HCT116 (cell line): Measurements from ENCODE around the gene PIAS4. TPM values are rescaled to one million over a fixed set of nuclear protein-coding genes. Genes with fewer than 3 reads are reported as not detected.

Source experiments
- ATAC-seq: fragments of 200-7000 bp; cut with Tn5 transposase; 2 replicates; pipeline ENCODE4 v1.9.1; 2020; ENCODE audit warnings: mild to moderate bottlenecking, moderate library complexity
- BruUV-seq: library from RNA; stranded (reverse); fragments of 400-500 nt; replicated peaks from 2 replicates; lab custom pipeline; 2021; lab: Mats Ljungman, UMichigan
- CTCF ChIA-PET: fragments of 300-600 bp; sonication (Branson Sonifier 250); formaldehyde crosslinking; loops from one replicate; lab custom pipeline; 2021; ENCODE audit warnings: antibody characterized with exemption; lab: Charles Lee
- POLR2A ChIA-PET: fragments of 300-600, 350-600 bp; sonication (Branson Sonifier 250); formaldehyde crosslinking; loops from one replicate; lab custom pipeline; 2021; ENCODE audit warnings: antibody characterized with exemption; lab: Charles Lee
- RAD21 ChIA-PET, 2 experiments: fragments of 300-600 bp; sonication (Branson Sonifier 250); formaldehyde crosslinking; loops; one replicate each; lab custom pipeline; 2023; ENCODE audit warnings: low total read pairs in 2 of 2; ENCODE audit not compliant: uncharacterized antibody in 2 of 2, unreplicated experiment in 2 of 2, low non-redundant PET in 1 of 2; lab: Charles Lee
- DNase-seq: peaks from one replicate; pipeline ENCODE4 v3.0.0-alpha.2; 2010; ENCODE audit warnings: low read depth, low spot score
- H2AFZ ChIP-seq: fragments of 200-600 bp; shearing (Covaris generic), sonication (generic); 2 replicates; pipeline ENCODE4 v1.6.1; 2017; ENCODE audit warnings: low read depth, mixed run types, mixed read lengths, antibody characterized with exemption, low read length; ENCODE audit not compliant: poor library complexity, severe bottlenecking
- H3K27ac ChIP-seq: 2 replicates; pipeline ENCODE4 v1.5.1; 2012; ENCODE audit warnings: low read depth, low read length
- H3K27me3 ChIP-seq: fragments of 200-600 bp; sonication (generic); 2 replicates; pipeline ENCODE4 v1.6.1; 2016; ENCODE audit warnings: mixed run types, low read length, mixed read lengths; ENCODE audit not compliant: insufficient read depth
- H3K36me3 ChIP-seq, 2 experiments: fragments of 200-500 bp in 1 of 2; fragments of 200-600 bp in 1 of 2; sonication (Bioruptor generic) in 1 of 2; sonication (generic) in 1 of 2; 2 replicates each; pipeline versions ENCODE4 v1.5.1 to v1.6.1; 2014 to 2016; ENCODE audit warnings: low read length in 2 of 2, inconsistent platforms in 1 of 2, mixed read lengths in 1 of 2, mixed run types in 1 of 2; ENCODE audit not compliant: insufficient read depth in 2 of 2, control insufficient read depth in 1 of 2
- H3K4me1 ChIP-seq, 2 experiments: fragments of 200-600 bp in 1 of 2; sonication (generic) in 1 of 2; 2 replicates each; pipeline versions ENCODE4 v1.5.1 to v1.6.1; 2012 to 2017; ENCODE audit warnings: low read length in 2 of 2, inconsistent platforms in 1 of 2, mild to moderate bottlenecking in 1 of 2, mixed read lengths in 1 of 2, mixed run types in 1 of 2, moderate library complexity in 1 of 2; ENCODE audit not compliant: insufficient read depth in 2 of 2, control insufficient read depth in 1 of 2
- H3K4me2 ChIP-seq: fragments of 200-600 bp; sonication (generic); 2 replicates; pipeline ENCODE4 v1.6.1; 2017; ENCODE audit warnings: mixed run types, low read length, mixed read lengths
- H3K4me3 ChIP-seq, 2 experiments: fragments of 200-600 bp in 1 of 2; sonication (generic) in 1 of 2; replicated peaks in 1 of 2; 2 replicates each; pipeline ENCODE4 v1.5.1; 2011 to 2016; ENCODE audit warnings: low read length in 2 of 2, control low read depth in 1 of 2, low read depth in 1 of 2, mild to moderate bottlenecking in 1 of 2, mixed read lengths in 1 of 2, mixed run types in 1 of 2
- H3K79me2 ChIP-seq: fragments of 200-600 bp; sonication (generic); 2 replicates; pipeline ENCODE4 v1.6.1; 2017; ENCODE audit warnings: mild to moderate bottlenecking, mixed run types, low read length, moderate library complexity, mixed read lengths; ENCODE audit not compliant: insufficient read depth
- H3K9ac ChIP-seq: fragments of 200-600 bp; sonication (generic); 2 replicates; pipeline ENCODE4 v1.6.1; 2016; ENCODE audit warnings: low read length, mixed read lengths
- H3K9me2 ChIP-seq: fragments of 200-600 bp; sonication (generic), shearing (Covaris generic); 2 replicates; pipeline ENCODE4 v1.6.1; 2017; ENCODE audit warnings: mixed run types, mild to moderate bottlenecking, moderate library complexity; ENCODE audit not compliant: insufficient read depth
- H3K9me3 ChIP-seq, 2 experiments: fragments of 200-500 bp in 1 of 2; fragments of 200-600 bp in 1 of 2; sonication (Bioruptor generic) in 1 of 2; sonication (generic) in 1 of 2; 2 replicates each; pipeline ENCODE4 v1.6.1; 2014 to 2017; ENCODE audit warnings: low read length in 2 of 2, mixed read lengths in 2 of 2, inconsistent platforms in 1 of 2, low read depth in 1 of 2, mild to moderate bottlenecking in 1 of 2, mixed run types in 1 of 2, moderate library complexity in 1 of 2; ENCODE audit not compliant: control insufficient read depth in 1 of 2, insufficient read depth in 1 of 2
- H4K20me1 ChIP-seq: fragments of 200-600 bp; sonication (generic), shearing (Covaris generic); 2 replicates; pipeline ENCODE4 v1.6.1; 2017; ENCODE audit warnings: mixed run types, mild to moderate bottlenecking, moderate library complexity; ENCODE audit not compliant: insufficient read depth
- CBX3 ChIP-seq: IDR thresholded peaks from 2 replicates; pipeline ENCODE4 v1.6.1; 2012; ENCODE audit warnings: low read depth
- CEBPB ChIP-seq: IDR thresholded peaks from 2 replicates; pipeline ENCODE4 v1.6.1; 2012; ENCODE audit warnings: low read depth
- ELF1 ChIP-seq: IDR thresholded peaks from 2 replicates; pipeline ENCODE4 v1.6.1; 2012; ENCODE audit warnings: low read depth, borderline replicate concordance
- EZH2 ChIP-seq: fragments of 200-600 bp; sonication (generic); IDR thresholded peaks from 2 replicates; pipeline ENCODE4 v1.6.1; 2017; ENCODE audit warnings: antibody characterized with exemption, mixed run types
- POLR2A ChIP-seq: IDR thresholded peaks from 2 replicates; pipeline ENCODE4 v1.7.0; 2011; ENCODE audit warnings: borderline replicate concordance; ENCODE audit not compliant: insufficient read depth, insufficient read length; ENCODE audit errors: extremely low read depth
- POLR2AphosphoS5 ChIP-seq: IDR thresholded peaks from 2 replicates; pipeline ENCODE4 v1.6.1; 2011; ENCODE audit warnings: mild to moderate bottlenecking, low read depth, low read length, moderate library complexity
- RAD21 ChIP-seq: IDR thresholded peaks from 2 replicates; pipeline ENCODE4 v1.6.1; 2012; ENCODE audit warnings: low read depth, mild to moderate bottlenecking
- TCF7L2 ChIP-seq: IDR thresholded peaks from 2 replicates; pipeline ENCODE4 v1.7.0; 2011; ENCODE audit warnings: borderline replicate concordance, inconsistent platforms; ENCODE audit not compliant: insufficient read depth, insufficient read length; ENCODE audit errors: extremely low read depth
- YY1 ChIP-seq: IDR thresholded peaks from 2 replicates; pipeline ENCODE4 v1.6.1; 2011; ENCODE audit warnings: low read length, low read depth, moderate library complexity, mild to moderate bottlenecking; ENCODE audit not compliant: insufficient replicate concordance; ENCODE audit errors: extremely low read depth
- ZFX ChIP-seq: fragments of 450-650 bp; IDR thresholded peaks from 2 replicates; pipeline ENCODE4 v1.6.1; 2017
- ZNF274 ChIP-seq: fragments of 200-500 bp; sonication (Bioruptor generic); IDR thresholded peaks from 2 replicates; pipeline ENCODE4 v1.6.1; 2014; ENCODE audit warnings: mild to moderate bottlenecking, low read depth, low read length, inconsistent platforms
- intact Hi-C: fragments of 100-400 bp; cut with micrococcal nuclease; formaldehyde crosslinking; loops from 2 replicates; pipeline ENCODE4 v1.10.0; 2022
- total RNA-seq: library from RNA; stranded (reverse); gene quantifications from one replicate; pipeline ENCODE4 v1.2.1, GENCODE V29; 2021; ENCODE audit not compliant: unreplicated experiment
- TF ChIP-seq, protein P1 (sequence below): IDR thresholded peaks from 2 replicates; pipeline ENCODE4 v1.6.1; 2012
- TF ChIP-seq, protein P2 (sequence below): IDR thresholded peaks from 2 replicates; pipeline ENCODE4 v1.6.1; 2012

Gene PIAS4
- total RNA-seq, 1 experiment from 2014 or later: 28.4 TPM

DNA sequence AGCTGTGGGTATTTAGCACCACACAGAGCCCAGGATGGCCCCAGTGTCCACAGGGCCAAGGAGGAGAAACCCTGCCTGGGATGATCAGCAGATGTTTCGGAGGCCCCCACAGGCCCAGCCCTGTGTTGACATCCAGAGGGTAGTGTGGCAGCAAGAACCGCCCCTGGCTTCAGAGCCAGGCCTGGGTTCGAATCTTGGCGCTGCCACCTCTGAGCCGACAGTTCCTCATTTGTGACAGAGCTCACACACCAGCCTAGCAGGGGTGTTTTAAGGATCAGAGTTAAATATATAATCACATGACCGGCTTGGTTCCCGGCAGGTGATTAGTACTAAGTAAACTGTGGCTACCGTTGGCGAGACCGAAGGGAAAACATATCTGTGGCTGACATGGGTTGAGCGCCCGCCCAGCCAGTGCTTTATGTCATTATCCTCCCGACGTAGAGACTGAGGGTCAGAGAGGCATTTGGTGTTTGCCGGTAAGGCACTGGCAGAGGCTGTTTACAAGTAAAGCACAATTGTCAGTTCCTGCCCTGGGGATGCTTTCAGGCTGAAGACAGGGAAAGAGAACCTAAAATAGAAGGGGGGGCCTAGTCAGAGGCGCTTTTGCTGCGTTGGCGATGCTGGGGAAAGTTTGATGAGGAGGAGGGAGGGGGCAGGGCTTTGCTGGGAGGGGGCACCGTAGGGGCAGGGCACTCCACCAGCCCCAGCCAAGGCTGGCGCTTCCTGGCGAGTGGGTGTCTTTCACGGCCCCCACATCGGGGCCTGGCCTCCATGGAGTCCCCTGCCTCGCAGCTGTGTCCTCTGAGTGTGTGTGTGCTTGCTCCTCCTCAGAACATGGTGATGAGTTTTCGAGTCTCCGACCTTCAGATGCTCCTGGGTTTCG, 4.8 kb downstream of the PIAS4 start:
- Histone ChIP-seq H3K4me1 (peaks cover 7 to 10% of the 10 kb centered on the region in 2 experiments; a peak in 3 of 4 replicates), H3K27ac (no peak overlapping the region; the same call in 1 of the 2 replicates), H3K9me3 (no peaks in the 10 kb centered on the region), H4K20me1 (0 out of 2 replicates have a peak, but pooled peaks cover 4% of the 10 kb centered on the region), H2AFZ (no peak overlapping the region), H3K27me3 (no peaks in the 10 kb centered on the region), H3K9me2 (no peaks in the 10 kb centered on the region), H3K4me3 (no peak overlapping the region), H3K36me3 (peaks cover 3 to 5% of the 10 kb centered on the region in 2 experiments; a peak in 3 of 4 replicates), H3K4me2 (no peak overlapping the region), H3K79me2 (peaks cover 79% of the 10 kb centered on the region), H3K9ac (no peak overlapping the region)
- CTCF ChIA-PET: no interaction called here
- TF ChIP-seq CEBPB (no peak), ZFX (no peak), RAD21 (no peak), EZH2 (no peak), POLR2AphosphoS5 (no peak), ZNF274 (no peak), TCF7L2 (no peak), POLR2A (no peak), ELF1 (no peak), YY1 (no peak), CBX3 (no peak)
- TF ChIP-seq, protein P1, sequence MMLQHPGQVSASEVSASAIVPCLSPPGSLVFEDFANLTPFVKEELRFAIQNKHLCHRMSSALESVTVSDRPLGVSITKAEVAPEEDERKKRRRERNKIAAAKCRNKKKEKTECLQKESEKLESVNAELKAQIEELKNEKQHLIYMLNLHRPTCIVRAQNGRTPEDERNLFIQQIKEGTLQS: no peak
- TF ChIP-seq, protein P2, sequence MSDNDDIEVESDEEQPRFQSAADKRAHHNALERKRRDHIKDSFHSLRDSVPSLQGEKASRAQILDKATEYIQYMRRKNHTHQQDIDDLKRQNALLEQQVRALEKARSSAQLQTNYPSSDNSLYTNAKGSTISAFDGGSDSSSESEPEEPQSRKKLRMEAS: no peak
- no TSS peak for BruUV-seq
- RAD21 ChIA-PET: no interaction called here
- intact Hi-C loops: no loop called here
- POLR2A ChIA-PET: no interaction called here
- no peak for ATAC-seq
- DNase-seq: no peak
